ENCODE measurements around the gene GTF2E1. TPM values are rescaled to one million over a fixed set of nuclear protein-coding genes. Genes with fewer than 3 reads are reported as not detected.
A peak's percentile ranks its signal among the peaks of the same experiment; 100 is the strongest.

Gene GTF2E1
- total RNA-seq, 4 donors from 2014 or later: 9.0 to 32.4 (median 14.5) TPM

DNA sequence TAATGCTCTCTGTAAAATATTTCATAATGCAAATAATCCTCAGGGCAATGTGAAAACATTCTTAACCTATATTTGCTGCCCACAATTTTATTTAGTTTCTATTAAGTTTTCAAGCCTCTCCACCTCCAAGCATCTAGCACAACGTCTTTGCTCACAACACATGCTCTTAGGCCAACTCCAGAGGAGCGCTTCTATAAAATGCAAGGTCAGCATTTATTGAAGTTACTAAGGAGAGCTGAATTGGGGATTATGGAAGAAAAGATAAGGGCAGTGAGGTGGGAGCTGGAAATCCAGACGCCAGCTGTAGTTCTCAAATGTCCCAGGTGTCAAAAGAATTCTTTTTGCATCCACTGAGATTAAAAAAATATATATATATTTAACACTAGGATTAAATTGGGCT lies 1.2 kb upstream of the GTF2E1 start:
- WGBS, 2 donors (ENCODE audit: low coverage in 1 of 2): 72 to 84% methylated on average over 3 of the region's 3 CpGs
- in situ Hi-C loops (cut with MboI; ENCODE audit: low pct_ligation_motif_present in 1 of 4, low pct_unique_long_range_greater_than_20kb in 1 of 4, low sequenced_read_pairs in 3 of 4) (loop anchor here in 1 of 4 donors (25.0 kb wide), 1 partner anchor 154 kb away; the partner anchor contains the start of gene NDUFB4), intact Hi-C loops (cut with DNase I; ENCODE audit: low total_unique reads) (no loop called here)

DNA sequence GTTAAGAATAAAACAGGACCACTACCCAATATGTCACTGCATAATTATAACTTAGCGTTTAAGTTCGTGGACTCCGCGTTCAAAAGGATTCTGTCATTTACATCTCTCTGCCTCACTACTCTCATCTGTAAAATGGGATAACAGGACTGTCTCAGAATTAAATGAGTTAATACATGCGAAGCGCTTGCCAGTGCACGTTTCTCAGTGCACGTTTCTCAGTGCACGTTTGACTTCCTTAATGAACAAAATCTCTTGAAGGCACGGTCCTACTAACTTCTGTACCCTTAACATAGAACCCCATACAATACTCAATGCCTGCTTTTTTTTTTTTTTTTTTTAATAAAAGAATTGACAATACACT lies 727 bp upstream of the GTF2E1 start:
- Histone ChIP-seq H3K36me3 (peaks cover 0 to 13% (median 6%) of the 10 kb centered on the region in 4 donors), H3K4me3 (peak overlapping the region; percentile 50 to 91 (median 83)), H3K27ac (peak overlapping the region; percentile 90 to 98 (median 94)), H3K4me1 (peaks cover 11 to 20% (median 17%) of the 10 kb centered on the region in 4 donors), H3K27me3 (no peaks in the 10 kb centered on the region), H3K9me3 (peaks cover 4% of the 10 kb centered on the region in 2 donors)
- WGBS, 2 donors (ENCODE audit: low coverage in 1 of 2): 8 to 15% methylated on average over 10 of the region's 10 CpGs
- DNase-seq: no peak
- intact Hi-C loops (cut with DNase I; ENCODE audit: low total_unique reads) (no loop called here), in situ Hi-C loops (cut with MboI; ENCODE audit: low pct_ligation_motif_present in 1 of 4, low pct_unique_long_range_greater_than_20kb in 1 of 4, low sequenced_read_pairs in 3 of 4) (loop anchor here in 1 of 4 donors (25.0 kb wide), 1 partner anchor 155 kb away; the partner anchor contains the start of gene NDUFB4)
- no peak for TF ChIP-seq POLR2AphosphoS5 (IDR thresholded peaks at IDR 0.05)

More for the DNA sequence above, 1.2 kb upstream of the GTF2E1 start:
- Histone ChIP-seq H3K4me3 (peak overlapping the region in 3 of 4 donors; percentile 76 to 91 (median 90)), H3K27me3 (no peaks in the 10 kb centered on the region), H3K9me3 (peaks cover 4% of the 10 kb centered on the region in 2 donors), H3K36me3 (peaks cover 0 to 13% (median 6%) of the 10 kb centered on the region in 4 donors), H3K27ac (peak overlapping the region in 2 of 4 donors; percentile 96 to 98), H3K4me1 (peaks cover 11 to 20% (median 17%) of the 10 kb centered on the region in 4 donors)
- no peak for DNase-seq
- no peak for TF ChIP-seq POLR2AphosphoS5 (IDR thresholded peaks at IDR 0.05)
- no peak for TF ChIP-seq EP300 (IDR thresholded peaks at IDR 0.05; ENCODE audit: low read depth)
- TF ChIP-seq, protein P1, sequence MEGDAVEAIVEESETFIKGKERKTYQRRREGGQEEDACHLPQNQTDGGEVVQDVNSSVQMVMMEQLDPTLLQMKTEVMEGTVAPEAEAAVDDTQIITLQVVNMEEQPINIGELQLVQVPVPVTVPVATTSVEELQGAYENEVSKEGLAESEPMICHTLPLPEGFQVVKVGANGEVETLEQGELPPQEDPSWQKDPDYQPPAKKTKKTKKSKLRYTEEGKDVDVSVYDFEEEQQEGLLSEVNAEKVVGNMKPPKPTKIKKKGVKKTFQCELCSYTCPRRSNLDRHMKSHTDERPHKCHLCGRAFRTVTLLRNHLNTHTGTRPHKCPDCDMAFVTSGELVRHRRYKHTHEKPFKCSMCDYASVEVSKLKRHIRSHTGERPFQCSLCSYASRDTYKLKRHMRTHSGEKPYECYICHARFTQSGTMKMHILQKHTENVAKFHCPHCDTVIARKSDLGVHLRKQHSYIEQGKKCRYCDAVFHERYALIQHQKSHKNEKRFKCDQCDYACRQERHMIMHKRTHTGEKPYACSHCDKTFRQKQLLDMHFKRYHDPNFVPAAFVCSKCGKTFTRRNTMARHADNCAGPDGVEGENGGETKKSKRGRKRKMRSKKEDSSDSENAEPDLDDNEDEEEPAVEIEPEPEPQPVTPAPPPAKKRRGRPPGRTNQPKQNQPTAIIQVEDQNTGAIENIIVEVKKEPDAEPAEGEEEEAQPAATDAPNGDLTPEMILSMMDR (IDR thresholded peaks at IDR 0.05): no peak
- no peak for TF ChIP-seq POLR2A (IDR thresholded peaks at IDR 0.05)

DNA sequence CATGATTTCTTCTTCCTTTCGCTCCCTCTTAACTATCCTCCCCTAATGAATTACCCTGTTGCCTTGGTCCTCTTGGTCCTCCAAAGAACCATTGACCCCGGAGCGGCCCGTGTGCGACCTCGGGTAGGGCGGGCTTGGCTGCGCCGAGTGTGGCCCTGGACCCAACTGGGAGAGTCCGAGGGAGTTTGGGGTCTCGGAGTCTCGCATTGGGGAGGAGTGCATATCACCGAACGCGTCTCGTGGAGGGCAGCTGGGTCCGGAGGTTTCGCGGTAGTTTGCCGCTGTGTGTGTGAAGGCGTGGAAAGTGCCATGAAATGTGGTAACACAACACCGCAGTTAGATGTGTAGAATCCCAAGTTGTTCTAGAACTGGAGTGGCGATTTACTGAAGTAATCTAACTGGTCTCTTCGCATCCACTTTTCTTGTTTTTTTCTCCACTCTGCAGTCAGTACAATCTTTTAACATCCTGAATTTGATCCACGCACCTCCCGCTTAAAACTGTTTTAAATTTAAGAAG lies 363 bp downstream of the GTF2E1 start:
- peak overlapping the region; percentile 71 to 91 (median 83) for H3K4me3 ChIP-seq
- H3K4me1 ChIP-seq: peaks cover 11 to 20% (median 17%) of the 10 kb centered on the region in 4 donors
- WGBS, 2 donors (ENCODE audit: low coverage in 1 of 2): 0 to 1% methylated on average over 12 to 26 of the region's 26 CpGs
- TF ChIP-seq EP300 (IDR thresholded peaks at IDR 0.05; ENCODE audit: low read depth): no peak
- H3K27ac ChIP-seq: peak overlapping the region; percentile 90 to 98 (median 94)
- peaks cover 0 to 2% of the 10 kb centered on the region in 2 donors for H3K9me3 ChIP-seq
- in situ Hi-C loops (cut with MboI; ENCODE audit: low pct_ligation_motif_present in 1 of 4, low pct_unique_long_range_greater_than_20kb in 1 of 4, low sequenced_read_pairs in 3 of 4): loop anchor here in 1 of 4 donors (25.0 kb wide), 1 partner anchor 156 kb away; the partner anchor contains the start of gene NDUFB4
- no peaks in the 10 kb centered on the region for H3K27me3 ChIP-seq
- peaks cover 0 to 6% (median 3%) of the 10 kb centered on the region in 4 donors for H3K36me3 ChIP-seq
- DNase-seq: no peak
- intact Hi-C loops (cut with DNase I; ENCODE audit: low total_unique reads): no loop called here

DNA sequence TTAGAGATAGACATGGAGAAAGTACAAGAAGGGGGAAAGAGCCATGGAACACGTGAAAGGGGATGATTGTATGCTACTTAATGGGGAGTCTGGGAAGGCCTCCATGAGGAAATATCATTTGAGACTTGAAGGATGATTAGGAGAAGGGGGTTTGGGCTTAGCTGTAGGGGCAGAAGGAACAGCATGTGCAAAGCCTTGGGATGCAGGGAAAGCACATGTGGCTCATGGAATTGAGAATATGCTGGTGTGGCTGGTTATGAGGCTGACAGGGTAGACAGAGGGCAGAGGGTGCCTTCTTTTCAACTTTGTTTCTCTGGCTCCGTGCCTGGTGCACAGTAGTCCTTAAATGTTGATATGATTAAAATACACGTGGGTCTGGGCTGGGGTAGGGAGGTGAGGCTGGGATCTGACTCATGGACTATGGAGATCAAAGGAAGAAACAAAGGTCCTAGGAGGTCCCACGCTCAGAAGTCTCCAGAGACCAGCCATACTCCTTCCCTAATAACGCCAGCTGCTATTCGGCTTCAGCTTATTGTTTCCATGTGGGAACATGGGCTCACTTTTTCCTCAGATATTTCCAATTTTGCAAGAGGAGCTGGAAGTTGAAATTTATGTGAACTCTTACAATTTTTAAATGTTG lies 1.1 kb downstream of the GTF2E1 start:
- TF ChIP-seq POLR2AphosphoS5 (IDR thresholded peaks at IDR 0.05): no peak
- TF ChIP-seq, protein P1 (IDR thresholded peaks at IDR 0.05): no peak
- no peak for TF ChIP-seq EP300 (IDR thresholded peaks at IDR 0.05; ENCODE audit: low read depth)
- Histone ChIP-seq H3K36me3 (peaks cover 0 to under 1% (median 0%) of the 10 kb centered on the region in 4 donors), H3K4me3 (peak overlapping the region in 3 of 4 donors; percentile 76 to 91 (median 90)), H3K4me1 (peaks cover 11 to 20% (median 17%) of the 10 kb centered on the region in 4 donors), H3K9me3 (no peaks in the 10 kb centered on the region), H3K27me3 (no peaks in the 10 kb centered on the region), H3K27ac (peak overlapping the region in 3 of 4 donors; percentile 90 to 98 (median 96))
- intact Hi-C loops (cut with DNase I; ENCODE audit: low total_unique reads): no loop called here
- 55 to 64% methylated on average over 5 to 6 of the region's 6 CpGs for WGBS, 2 donors (ENCODE audit: low coverage in 1 of 2)
- DNase-seq: no peak
- in situ Hi-C loops (cut with MboI; ENCODE audit: low pct_ligation_motif_present in 1 of 4, low pct_unique_long_range_greater_than_20kb in 1 of 4, low sequenced_read_pairs in 3 of 4): loop anchor here in 1 of 4 donors (25.0 kb wide), 1 partner anchor 156 kb away; the partner anchor contains the start of gene NDUFB4

DNA sequence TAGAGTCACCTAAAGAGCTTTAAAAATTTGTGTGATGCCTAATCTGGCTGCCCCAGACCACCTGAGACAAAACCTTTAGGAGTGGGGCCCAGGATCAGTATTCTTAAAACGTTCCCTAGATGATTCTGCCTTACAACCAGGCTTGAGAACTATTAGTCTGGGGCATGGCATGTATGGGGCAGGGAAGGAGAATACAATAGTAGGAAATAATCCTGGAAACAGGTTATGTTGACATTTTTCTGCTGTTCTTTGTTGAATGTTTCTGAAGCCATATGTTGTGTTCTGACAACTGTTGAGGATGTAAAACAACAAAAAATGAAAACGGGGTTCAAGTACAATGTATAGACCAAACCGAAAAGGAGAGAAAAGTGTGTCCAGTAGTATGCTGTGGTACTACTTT lies 2.9 kb downstream of the GTF2E1 start:
- intact Hi-C loops (cut with DNase I; ENCODE audit: low total_unique reads): no loop called here
- TF ChIP-seq EP300 (IDR thresholded peaks at IDR 0.05; ENCODE audit: low read depth) (no peak), POLR2AphosphoS5 (IDR thresholded peaks at IDR 0.05) (no peak), POLR2A (IDR thresholded peaks at IDR 0.05) (no peak)
- TF ChIP-seq, protein P1 (IDR thresholded peaks at IDR 0.05): no peak

More for the DNA sequence above, 2.9 kb downstream of the GTF2E1 start:
- whole genome bisulfite sequencing, 2 donors (ENCODE audit: low coverage in 1 of 2): 72 to 93% methylated on average over 3 of the region's 3 CpGs
- H3K9me3 ChIP-seq: no peaks in the 10 kb centered on the region
- no peak for DNase-seq
- no peaks in the 10 kb centered on the region for H3K27me3 ChIP-seq
- H3K27ac ChIP-seq: no peak overlapping the region
- no peaks in the 10 kb centered on the region for H3K36me3 ChIP-seq
- in situ Hi-C loops (cut with MboI; ENCODE audit: low pct_ligation_motif_present in 1 of 4, low pct_unique_long_range_greater_than_20kb in 1 of 4, low sequenced_read_pairs in 3 of 4): loop anchor here in 1 of 4 donors (25.0 kb wide), 1 partner anchor 158 kb away; the partner anchor contains the start of gene NDUFB4
- H3K4me3 ChIP-seq: no peak overlapping the region
- peaks cover 11 to 23% (median 18%) of the 10 kb centered on the region in 4 donors for H3K4me1 ChIP-seq
